Activated naive CD8-positive, alpha-beta T cell (primary cell): ENCODE results near the gene AHSA1.
"Not testable (repeated sequence)": the region's sequence is repeated elsewhere in the genome, so short reads cannot be mapped to it uniquely, and the experiment has no call there.

Experiments
- H3K27ac Mint-ChIP-seq: one replicate; pipeline ENCODE4 v1.8.0; 2021; ENCODE audit warnings: mixed read lengths
- H3K27me3 Mint-ChIP-seq: one replicate; pipeline ENCODE4 v1.8.0; 2021; ENCODE audit warnings: mixed read lengths
- H3K36me3 Mint-ChIP-seq: one replicate; pipeline ENCODE4 v1.8.0; 2021; ENCODE audit warnings: mixed read lengths
- H3K4me1 Mint-ChIP-seq: one replicate; pipeline ENCODE4 v1.8.0; 2021; ENCODE audit warnings: low read depth, mixed read lengths
- H3K4me3 Mint-ChIP-seq: one replicate; pipeline ENCODE4 v1.8.0; 2021; ENCODE audit warnings: mild to moderate bottlenecking, mixed read lengths
- H3K9me3 Mint-ChIP-seq: one replicate; pipeline ENCODE4 v1.8.0; 2021; ENCODE audit warnings: low read depth, mixed read lengths

Gene AHSA1

GRCh38 chr14:77457522-77458248 lies at the start of gene AHSA1, which contains the start of gene VIPAS39:
AHSA1 (plus strand) TSS chr14:77458093; CDS start chr14:77458190, 97 bp downstream.
VIPAS39 (minus strand) TSS chr14:77457601; CDS start chr14:77454102, 3,499 bp downstream.
- peak within 1 kb of the TSS; percentile 100 for H3K27ac Mint-ChIP-seq
- H3K36me3 Mint-ChIP-seq, result peaks cover 22% of the 10 kb centered on the region
- H3K4me1 Mint-ChIP-seq, result peaks cover 43% of the 10 kb centered on the region
- peak within 1 kb of the TSS; percentile 100 for H3K4me3 Mint-ChIP-seq
- no peaks in the 10 kb centered on the region for H3K27me3 Mint-ChIP-seq
- no peaks in the 10 kb centered on the region for H3K9me3 Mint-ChIP-seq

- Mint-ChIP-seq H3K27ac (no peak overlapping the region), H3K9me3 (no peaks in the 10 kb centered on the region), H3K4me3 (no peak overlapping the region), H3K36me3 (peaks cover 10% of the 10 kb centered on the region), H3K27me3 (no peaks in the 10 kb centered on the region), H3K4me1 (peaks cover 16% of the 10 kb centered on the region)
Observed at GRCh38 chr14:77409131-77409533, 48.8 kb upstream of the AHSA1 start.

GRCh38 chr14:77415403-77416030 lies 42.4 kb upstream of the AHSA1 start:
- not testable (repeated sequence) for H3K4me1 Mint-ChIP-seq, H3K27me3 Mint-ChIP-seq, H3K27ac Mint-ChIP-seq, H3K36me3 Mint-ChIP-seq, H3K4me3 Mint-ChIP-seq
- peaks cover 14% of the 10 kb centered on the region for H3K9me3 Mint-ChIP-seq

GRCh38 chr14:77416098-77416497 lies 41.8 kb upstream of the AHSA1 start:
- Mint-ChIP-seq H3K36me3 (peaks cover 10% of the 10 kb centered on the region), H3K9me3 (peaks cover 14% of the 10 kb centered on the region)
- H3K4me3 Mint-ChIP-seq, H3K27me3 Mint-ChIP-seq, H3K4me1 Mint-ChIP-seq, H3K27ac Mint-ChIP-seq: not testable (repeated sequence)

- no peaks in the 10 kb centered on the region for H3K4me1 Mint-ChIP-seq
- peaks cover 18% of the 10 kb centered on the region for H3K36me3 Mint-ChIP-seq
- H3K9me3 Mint-ChIP-seq, result peaks cover 17% of the 10 kb centered on the region
- no peak overlapping the region for H3K27ac Mint-ChIP-seq
- H3K27me3 Mint-ChIP-seq, result no peaks in the 10 kb centered on the region
- no peak overlapping the region for H3K4me3 Mint-ChIP-seq
Observed at GRCh38 chr14:77416836-77417235, 41.1 kb upstream of the AHSA1 start.

GRCh38 chr14:77421201-77421600 lies 36.7 kb upstream of the AHSA1 start:
- Mint-ChIP-seq H3K4me1 (no peaks in the 10 kb centered on the region), H3K27me3 (no peaks in the 10 kb centered on the region), H3K9me3 (peaks cover 18% of the 10 kb centered on the region), H3K27ac (no peak overlapping the region), H3K36me3 (peaks cover 42% of the 10 kb centered on the region), H3K4me3 (no peak overlapping the region)

GRCh38 chr14:77423423-77423822 lies 34.5 kb upstream of the AHSA1 start, which contains the start of gene NOXRED1:
NOXRED1 (minus strand) TSS chr14:77423523; CDS start chr14:77422889, 634 bp downstream.
- Mint-ChIP-seq H3K9me3 (peaks cover 10% of the 10 kb centered on the region), H3K27ac (peak within 1 kb of the TSS; percentile 23), H3K4me1 (no peaks in the 10 kb centered on the region), H3K36me3 (peaks cover 52% of the 10 kb centered on the region), H3K27me3 (no peaks in the 10 kb centered on the region), H3K4me3 (no peak within 1 kb of the TSS)

- H3K9me3 Mint-ChIP-seq, result peaks cover 7% of the 10 kb centered on the region
- H3K36me3 Mint-ChIP-seq, result peaks cover 57% of the 10 kb centered on the region
- no peaks in the 10 kb centered on the region for H3K27me3 Mint-ChIP-seq
- H3K4me3 Mint-ChIP-seq, result no peak overlapping the region
- H3K27ac Mint-ChIP-seq, result no peak overlapping the region
- no peaks in the 10 kb centered on the region for H3K4me1 Mint-ChIP-seq
Observed at GRCh38 chr14:77424862-77425261, 33.0 kb upstream of the AHSA1 start.

GRCh38 chr14:77426396-77426795 lies 31.5 kb upstream of the AHSA1 start:
- H3K27ac Mint-ChIP-seq, result no peak overlapping the region
- H3K27me3 Mint-ChIP-seq, result no peaks in the 10 kb centered on the region
- H3K9me3 Mint-ChIP-seq, result peaks cover 4% of the 10 kb centered on the region
- no peaks in the 10 kb centered on the region for H3K4me1 Mint-ChIP-seq
- H3K4me3 Mint-ChIP-seq, result no peak overlapping the region
- peaks cover 53% of the 10 kb centered on the region for H3K36me3 Mint-ChIP-seq

- no peaks in the 10 kb centered on the region for H3K4me1 Mint-ChIP-seq
- H3K27ac Mint-ChIP-seq, result no peak overlapping the region
- peaks cover 21% of the 10 kb centered on the region for H3K36me3 Mint-ChIP-seq
- H3K4me3 Mint-ChIP-seq, result no peak overlapping the region
- H3K9me3 Mint-ChIP-seq, result no peaks in the 10 kb centered on the region
- H3K27me3 Mint-ChIP-seq, result no peaks in the 10 kb centered on the region
Observed at GRCh38 chr14:77436042-77436441, 21.9 kb upstream of the AHSA1 start.

GRCh38 chr14:77438596-77438995 lies 19.3 kb upstream of the AHSA1 start:
- Mint-ChIP-seq H3K4me3 (no peak overlapping the region), H3K9me3 (no peaks in the 10 kb centered on the region), H3K4me1 (no peaks in the 10 kb centered on the region), H3K27ac (no peak overlapping the region), H3K36me3 (peaks cover 21% of the 10 kb centered on the region), H3K27me3 (no peaks in the 10 kb centered on the region)

GRCh38 chr14:77439861-77440260 lies 18.0 kb upstream of the AHSA1 start:
- Mint-ChIP-seq H3K27ac (no peak overlapping the region), H3K36me3 (peaks cover 21% of the 10 kb centered on the region), H3K9me3 (no peaks in the 10 kb centered on the region), H3K4me3 (no peak overlapping the region), H3K4me1 (no peaks in the 10 kb centered on the region), H3K27me3 (no peaks in the 10 kb centered on the region)

- H3K4me1 Mint-ChIP-seq, result no peaks in the 10 kb centered on the region
- no peaks in the 10 kb centered on the region for H3K9me3 Mint-ChIP-seq
- H3K4me3 Mint-ChIP-seq, result no peak overlapping the region
- H3K27me3 Mint-ChIP-seq, result no peaks in the 10 kb centered on the region
- peaks cover 11% of the 10 kb centered on the region for H3K36me3 Mint-ChIP-seq
- H3K27ac Mint-ChIP-seq, result no peak overlapping the region
Observed at GRCh38 chr14:77442196-77442595, 15.7 kb upstream of the AHSA1 start.

GRCh38 chr14:77455966-77456640 lies 1.8 kb upstream of the AHSA1 start:
- no peak overlapping the region for H3K27ac Mint-ChIP-seq

GRCh38 chr14:77457115-77457521 lies 775 bp upstream of the AHSA1 start:
- Mint-ChIP-seq H3K27ac (peak overlapping the region; percentile 100), H3K4me3 (peak overlapping the region; percentile 100), H3K9me3 (no peaks in the 10 kb centered on the region), H3K4me1 (peaks cover 43% of the 10 kb centered on the region), H3K36me3 (peaks cover 23% of the 10 kb centered on the region), H3K27me3 (no peaks in the 10 kb centered on the region)

More at GRCh38 chr14:77455966-77456640, 1.8 kb upstream of the AHSA1 start:
- Mint-ChIP-seq H3K4me3 (peak overlapping the region; percentile 100), H3K36me3 (peaks cover 25% of the 10 kb centered on the region), H3K9me3 (no peaks in the 10 kb centered on the region), H3K4me1 (peaks cover 37% of the 10 kb centered on the region), H3K27me3 (no peaks in the 10 kb centered on the region)
